ENCODE results near the gene WNT5B.

DNA sequence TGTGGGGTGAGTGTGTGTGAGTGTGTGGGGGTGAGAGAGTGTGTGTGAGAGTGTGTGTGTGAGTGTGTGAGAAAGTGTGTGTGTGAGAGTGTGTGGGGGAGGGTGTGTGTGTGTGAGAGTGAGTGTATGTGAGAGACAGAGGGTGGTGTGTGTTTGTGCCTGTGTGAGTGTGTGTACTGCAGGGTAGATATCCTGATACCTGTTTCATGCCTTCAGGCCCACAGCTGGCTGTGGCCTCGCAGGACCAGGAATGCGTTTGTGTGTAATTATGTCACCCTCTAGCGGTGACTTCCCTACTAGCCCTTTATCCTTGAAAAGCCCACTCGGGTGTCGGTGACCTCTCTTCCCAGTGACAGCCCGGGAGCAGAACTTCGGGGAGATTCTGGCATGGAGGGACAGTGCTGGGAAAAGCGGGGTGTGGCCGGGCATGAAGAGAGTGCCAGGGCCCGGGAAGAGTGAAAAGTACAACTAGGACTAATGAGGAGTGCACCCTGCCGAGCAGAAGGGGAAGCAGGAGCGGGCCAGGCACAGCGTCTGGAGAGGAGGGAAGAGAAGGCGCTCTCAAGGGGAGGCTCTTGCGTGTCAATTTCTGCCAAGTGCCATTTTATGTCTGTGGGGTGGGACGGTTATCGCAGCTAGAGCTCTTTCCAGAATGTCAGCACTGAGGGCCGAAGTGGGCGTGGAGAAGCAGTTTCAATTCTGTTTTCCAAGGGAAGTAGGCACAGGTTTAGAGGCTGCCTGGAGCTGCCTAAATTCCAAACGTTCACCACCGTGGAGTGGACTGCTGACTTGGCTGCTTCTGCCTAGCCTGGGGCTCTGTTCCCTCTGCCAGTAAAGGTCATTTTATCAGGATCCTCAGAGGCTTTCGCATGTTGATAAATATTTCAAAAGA is 23.7 kb upstream of the WNT5B start:
- no peak for TF ChIP-seq USF1 (CRISPR knock-in tag; IDR thresholded peaks at IDR 0.05)
- TF ChIP-seq CBX2 (IDR thresholded peaks at IDR 0.05; ENCODE audit: insufficient read depth, low read length, poor library complexity, severe bottlenecking) = no peak
- TF ChIP-seq, protein P1, sequence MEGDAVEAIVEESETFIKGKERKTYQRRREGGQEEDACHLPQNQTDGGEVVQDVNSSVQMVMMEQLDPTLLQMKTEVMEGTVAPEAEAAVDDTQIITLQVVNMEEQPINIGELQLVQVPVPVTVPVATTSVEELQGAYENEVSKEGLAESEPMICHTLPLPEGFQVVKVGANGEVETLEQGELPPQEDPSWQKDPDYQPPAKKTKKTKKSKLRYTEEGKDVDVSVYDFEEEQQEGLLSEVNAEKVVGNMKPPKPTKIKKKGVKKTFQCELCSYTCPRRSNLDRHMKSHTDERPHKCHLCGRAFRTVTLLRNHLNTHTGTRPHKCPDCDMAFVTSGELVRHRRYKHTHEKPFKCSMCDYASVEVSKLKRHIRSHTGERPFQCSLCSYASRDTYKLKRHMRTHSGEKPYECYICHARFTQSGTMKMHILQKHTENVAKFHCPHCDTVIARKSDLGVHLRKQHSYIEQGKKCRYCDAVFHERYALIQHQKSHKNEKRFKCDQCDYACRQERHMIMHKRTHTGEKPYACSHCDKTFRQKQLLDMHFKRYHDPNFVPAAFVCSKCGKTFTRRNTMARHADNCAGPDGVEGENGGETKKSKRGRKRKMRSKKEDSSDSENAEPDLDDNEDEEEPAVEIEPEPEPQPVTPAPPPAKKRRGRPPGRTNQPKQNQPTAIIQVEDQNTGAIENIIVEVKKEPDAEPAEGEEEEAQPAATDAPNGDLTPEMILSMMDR (IDR thresholded peaks at IDR 0.05 in 2 of 3, conservative IDR thresholded peaks at IDR 0.05 in 1 of 3; ENCODE audit: insufficient read depth in 2 of 3, low read depth in 1 of 3, low read length in 3 of 3) = peak; percentile 71 to 87 (median 75)
- TF ChIP-seq ZNF830 (CRISPR knock-in tag; IDR thresholded peaks at IDR 0.05) = 0 out of 2 replicates have a peak, but pooled peaks have one; percentile 34
- no peak; the same call in 1 of the 2 replicates for TF ChIP-seq ZFX (CRISPR knock-in tag; IDR thresholded peaks at IDR 0.05)
- no peak for TF ChIP-seq CHD2 (IDR thresholded peaks at IDR 0.05; ENCODE audit: low read depth, low read length)

Measured in K562 (cell line).